Amniotic epithelial cell (primary cell): ENCODE results near the gene SMIM43.

Source experiments
- DNase-seq: peaks from one replicate; pipeline ENCODE4 v3.0.0-alpha.2; 2010; ENCODE audit warnings: low read depth

Gene SMIM43

GRCh38 chr4:121783210-121783609 lies 18.2 kb upstream of the SMIM43 start:
- no peak for DNase-seq

DNA sequence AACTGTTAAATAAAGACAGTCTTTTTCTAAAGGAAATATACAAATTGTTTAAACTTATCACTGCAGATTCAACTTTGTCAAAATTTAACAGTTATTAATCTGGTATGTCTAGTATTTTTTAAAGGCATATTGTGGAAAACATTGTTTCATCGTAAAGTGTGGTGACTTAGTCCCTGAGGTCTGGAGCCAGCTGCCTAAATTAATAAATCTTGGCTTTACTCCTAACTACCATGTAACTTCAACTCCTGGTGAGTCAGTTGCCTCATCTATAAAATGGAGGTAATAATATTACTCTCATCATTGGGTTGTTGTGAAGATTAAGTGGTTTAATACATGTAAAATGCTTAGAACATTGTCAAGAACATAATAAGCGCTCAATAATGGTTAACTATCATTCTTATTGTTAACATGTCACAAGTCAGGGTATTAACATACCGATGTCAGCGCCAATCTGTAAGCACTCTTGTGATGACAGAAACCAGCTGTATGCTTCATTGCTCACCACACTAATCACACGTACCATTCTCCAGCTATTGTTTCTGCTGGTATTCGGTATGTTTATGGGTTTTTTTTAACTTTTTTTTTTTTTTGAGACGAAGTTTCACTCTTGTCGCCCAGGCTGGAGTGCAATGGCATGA lies 14.1 kb upstream of the SMIM43 start:
- DNase-seq: no peak

- DNase-seq: no peak
These were observed 12.7 kb upstream of the SMIM43 start for GRCh38 chr4:121777625-121778024.

- peak; percentile 62 for DNase-seq
These were observed 11.8 kb upstream of the SMIM43 start for GRCh38 chr4:121776610-121777401.

- no peak for DNase-seq
These were observed 8.9 kb upstream of the SMIM43 start for GRCh38 chr4:121773883-121774282.

DNA sequence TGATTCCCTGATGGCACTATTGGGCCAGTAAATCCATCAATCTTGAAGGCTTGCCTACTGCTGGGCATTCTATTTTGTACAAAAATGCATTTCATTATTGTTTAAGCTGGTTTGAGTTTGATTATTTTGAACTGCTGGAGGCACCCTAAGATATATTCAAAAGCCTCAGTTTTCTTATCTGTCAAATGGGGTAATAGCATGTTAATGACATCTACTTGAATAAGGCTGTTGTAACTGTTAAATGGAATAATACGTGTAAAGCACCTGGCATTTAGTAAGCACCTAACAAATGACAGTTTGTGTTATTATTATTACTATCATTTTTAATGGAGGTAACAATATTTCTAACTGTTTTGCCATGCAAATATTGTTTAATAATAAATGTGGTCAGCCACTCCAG lies 6.9 kb upstream of the SMIM43 start:
- no peak for DNase-seq

DNA sequence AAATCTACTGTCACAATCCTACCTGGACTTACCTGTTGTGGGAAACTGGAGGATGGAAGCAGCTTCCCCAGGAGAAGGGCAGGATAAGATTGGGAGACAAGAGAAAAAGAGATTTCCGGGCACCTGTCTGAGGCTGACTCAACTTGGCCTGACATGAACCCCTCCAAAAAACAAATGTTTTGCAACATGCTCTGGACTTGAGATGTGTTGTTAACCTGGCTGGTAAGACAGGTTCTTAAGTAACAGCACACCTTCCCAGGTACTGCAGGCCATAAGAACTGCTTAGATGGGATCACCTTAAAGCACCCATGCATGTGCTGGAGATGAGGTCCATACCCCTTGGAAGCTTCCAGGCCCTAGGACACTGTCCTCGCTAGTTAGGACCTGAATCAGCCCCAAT lies 4.4 kb upstream of the SMIM43 start:
- DNase-seq: no peak

DNA sequence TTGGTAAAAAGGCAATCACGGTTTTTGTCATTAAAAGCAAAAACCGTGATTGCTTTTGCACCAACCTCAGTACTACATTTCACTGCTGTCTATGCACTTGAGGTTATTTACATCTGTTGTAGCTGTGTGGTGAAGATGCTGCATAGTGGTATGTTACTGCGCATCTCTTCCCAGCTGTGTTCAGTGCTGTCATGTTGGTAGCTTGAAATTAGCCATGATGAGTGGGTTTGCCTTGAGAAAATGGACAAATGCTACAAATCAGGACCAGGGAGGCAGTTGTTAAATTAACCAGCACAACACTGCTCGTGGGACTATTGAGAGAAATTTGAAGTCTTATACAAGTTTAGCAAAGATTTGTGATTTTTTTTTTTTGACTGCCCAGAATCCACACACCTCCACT lies 2.2 kb upstream of the SMIM43 start:
- DNase-seq: no peak

DNA sequence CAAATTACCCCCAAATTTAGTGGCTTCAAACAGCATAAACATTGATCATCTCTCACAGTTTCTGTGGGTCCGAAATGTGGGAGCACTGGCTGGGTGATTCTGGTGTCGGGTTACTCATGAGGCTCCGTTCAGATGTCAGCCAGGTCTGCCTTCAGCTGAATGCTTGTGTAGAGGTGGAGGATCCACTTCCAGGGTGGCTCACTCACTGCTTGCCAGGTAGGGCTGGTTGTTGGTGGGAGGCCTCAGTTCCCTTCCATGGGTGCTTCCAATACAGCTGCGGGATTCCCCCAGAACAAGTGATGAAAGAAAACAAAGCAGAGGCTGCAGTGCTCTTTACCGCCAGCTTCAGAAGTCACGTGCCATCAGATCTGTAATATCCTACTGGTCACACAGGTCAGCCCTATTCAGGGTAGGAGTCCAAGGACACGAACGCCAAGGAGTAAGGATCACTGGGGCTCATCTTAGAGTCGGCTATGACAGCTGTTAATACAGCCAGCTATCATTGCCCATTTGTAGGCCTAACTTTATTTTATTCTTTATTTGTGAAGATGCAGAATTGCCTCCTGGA lies 1.1 kb upstream of the SMIM43 start:
- DNase-seq: no peak

- no peak for DNase-seq
These were observed 373 bp upstream of the SMIM43 start for GRCh38 chr4:121765368-121765705.

GRCh38 chr4:121764303-121764701 lies 662 bp downstream of the SMIM43 start:
- no peak for DNase-seq

GRCh38 chr4:121760205-121760604 lies 4.8 kb downstream of the SMIM43 start:
- no peak for DNase-seq

- DNase-seq: peak; percentile 47
These were observed 5.9 kb downstream of the SMIM43 start for GRCh38 chr4:121758925-121759568.

GRCh38 chr4:121752142-121752541 lies 12.8 kb downstream of the SMIM43 start:
- peak; percentile 30 for DNase-seq

GRCh38 chr4:121749225-121749624 lies 15.7 kb downstream of the SMIM43 start:
- DNase-seq: no peak

DNA sequence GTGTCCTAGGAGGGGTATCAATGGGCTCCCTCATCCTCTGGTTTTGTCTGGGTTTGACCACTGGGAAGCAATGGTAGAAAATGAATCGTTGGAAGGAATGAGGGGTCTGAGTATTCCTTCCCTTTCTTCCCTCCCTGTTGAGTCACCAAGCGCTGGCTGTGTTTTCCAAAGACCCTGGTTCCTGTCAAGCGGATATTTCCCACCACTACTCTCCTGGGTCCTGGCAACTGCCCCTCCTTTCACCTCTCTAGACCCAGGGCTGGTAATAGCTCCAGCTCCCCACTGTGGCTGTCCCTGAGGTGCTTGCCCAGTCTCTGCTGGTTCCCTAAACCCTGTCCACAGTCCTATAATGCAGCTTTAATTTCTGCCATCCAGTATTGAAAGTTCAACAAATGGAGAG lies 22.2 kb downstream of the SMIM43 start:
- no peak for DNase-seq

DNA sequence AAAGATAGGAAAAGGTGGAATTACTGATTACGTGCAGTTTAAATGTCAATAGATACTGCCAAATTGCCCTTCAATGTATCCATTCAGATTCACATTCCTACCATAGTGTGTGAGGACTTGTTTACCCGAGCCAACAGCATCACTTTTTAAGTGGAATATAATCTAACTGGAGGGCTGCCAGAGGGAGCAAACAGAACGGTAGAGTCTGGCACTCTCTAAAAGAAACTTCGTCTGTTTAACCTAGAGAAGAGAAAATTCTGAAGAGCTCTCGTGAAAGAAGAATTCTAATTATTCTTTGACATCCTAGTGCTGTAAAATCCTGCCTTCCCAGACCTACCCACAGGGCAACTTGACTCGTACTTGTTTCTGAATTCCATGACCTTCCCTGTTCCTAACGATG lies 23.2 kb downstream of the SMIM43 start:
- no peak for DNase-seq

DNA sequence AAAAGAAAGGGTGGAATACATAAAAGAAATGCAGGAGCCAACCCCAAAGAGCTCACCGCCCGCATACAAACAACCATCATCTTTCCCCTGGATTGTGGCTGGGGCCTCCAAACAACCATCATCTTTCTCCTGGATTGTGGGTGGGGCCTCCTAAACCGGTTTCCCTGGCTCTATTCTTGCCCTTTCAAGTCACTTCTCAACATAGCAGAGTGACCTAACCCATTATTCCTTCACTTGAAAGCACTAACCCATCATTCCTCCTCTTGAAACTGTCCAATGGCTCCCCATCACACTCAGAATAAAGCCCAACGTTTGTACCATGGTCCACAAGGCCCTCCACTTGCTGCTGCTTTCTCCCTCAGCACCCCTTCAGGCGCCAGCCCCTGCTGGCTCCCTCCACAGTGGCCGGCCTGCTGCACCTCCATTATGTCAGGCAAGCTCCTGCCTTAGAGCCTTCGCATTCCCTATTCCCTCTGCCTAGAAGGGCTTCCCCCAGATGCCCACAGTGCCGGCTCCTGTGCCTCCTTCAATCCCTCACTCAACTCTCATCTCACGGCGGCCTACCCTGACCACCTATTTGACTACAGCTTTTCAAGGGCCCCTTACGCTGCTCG lies 24.1 kb downstream of the SMIM43 start:
- no peak for DNase-seq

- no peak for DNase-seq
These were observed 25.4 kb downstream of the SMIM43 start for GRCh38 chr4:121739575-121739974.

DNA sequence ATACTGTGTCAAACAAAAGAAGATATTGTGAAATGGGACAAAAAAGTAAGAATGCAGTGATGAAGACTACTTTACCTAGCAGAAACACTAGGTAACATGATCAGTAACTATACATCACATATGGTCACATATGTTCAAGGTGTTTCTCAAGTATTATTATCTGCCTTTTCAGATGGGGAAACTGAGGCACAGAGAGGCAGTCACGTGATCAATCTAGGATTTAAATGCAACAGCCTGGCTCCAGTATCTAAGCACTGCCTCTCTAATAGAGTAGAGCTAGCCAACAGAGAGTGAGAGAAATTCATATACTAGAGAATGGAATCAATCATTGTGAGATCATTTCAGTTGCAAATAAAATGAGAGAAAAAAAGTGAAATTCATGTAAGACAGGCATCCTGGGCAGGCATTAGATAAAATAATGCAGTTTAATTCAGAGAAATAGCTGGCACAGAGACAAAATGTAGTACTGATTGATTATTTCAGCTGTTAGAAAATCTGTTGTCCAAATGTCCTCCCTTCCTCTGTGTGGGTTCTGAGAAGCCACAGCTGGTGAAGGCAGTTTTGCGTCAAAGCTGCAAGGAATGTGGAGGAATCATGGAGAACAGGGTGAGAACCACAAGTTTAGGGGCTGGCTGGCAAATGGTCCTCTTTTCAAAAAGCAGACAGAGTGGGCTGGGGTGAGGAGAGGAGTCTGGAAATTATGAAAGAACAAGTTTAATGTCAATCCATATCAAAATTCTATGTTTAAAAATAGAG lies 26.0 kb downstream of the SMIM43 start:
- no peak for DNase-seq

DNA sequence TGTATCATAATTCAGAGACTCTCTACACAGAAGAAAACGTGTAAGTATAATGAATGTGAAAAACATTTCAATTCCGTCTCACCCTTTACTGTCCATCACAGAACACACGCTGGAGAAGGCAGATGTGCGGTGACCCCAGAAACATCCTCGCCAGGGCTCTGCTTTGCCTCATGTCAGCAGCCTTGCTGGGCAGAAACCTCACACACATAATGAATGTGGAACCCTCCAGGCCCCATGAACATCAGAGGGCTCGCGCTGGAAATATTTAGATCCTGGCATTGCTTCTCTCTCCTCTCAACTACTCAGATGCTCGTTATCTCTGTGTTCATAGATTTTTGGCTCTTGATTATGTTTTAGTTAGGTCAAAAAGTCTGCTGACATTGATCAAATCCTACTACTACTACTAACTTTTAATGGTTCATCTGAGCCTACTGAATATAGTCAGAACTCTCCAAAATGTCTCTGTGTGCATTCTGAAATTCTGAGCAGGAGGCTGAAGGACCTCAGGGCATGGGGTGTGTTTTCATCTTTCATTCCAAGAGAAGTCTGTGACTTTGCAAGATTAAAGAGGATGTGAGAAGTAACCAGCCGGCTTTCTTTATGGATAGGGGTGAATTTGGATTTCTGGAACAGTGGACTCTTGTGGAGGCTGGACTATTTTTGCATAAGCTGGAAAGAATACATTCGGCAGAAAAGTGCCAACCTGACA lies 27.0 kb downstream of the SMIM43 start:
- DNase-seq: no peak
